ENCODE data around the gene DNAJB7.
A peak's percentile ranks its signal among the peaks of the same experiment; 100 is the strongest.
"Not testable (repeated sequence)": the region's sequence is repeated elsewhere in the genome, so short reads cannot be mapped to it uniquely, and the experiment has no call there.

DNAJB7 gene

GRCh38 chr22:40862013-40862412, at the start of gene DNAJB7:
DNAJB7 (minus strand) TSS chr22:40862113; CDS start chr22:40861994, 119 bp downstream.
- Mint-ChIP-seq H3K27me3 (no peaks in the 10 kb centered on the region), H3K27ac (no peak within 1 kb of the TSS), H3K36me3 (ENCODE audit: low read depth) (peaks cover 18% of the 10 kb centered on the region), H3K9me3 (no peaks in the 10 kb centered on the region), H3K4me1 (ENCODE audit: low read depth) (peaks cover 37% of the 10 kb centered on the region), H3K4me3 (no peak within 1 kb of the TSS)

- peaks cover 21% of the 10 kb centered on the region for H3K36me3 Mint-ChIP-seq (ENCODE audit: low read depth)
- no peak overlapping the region for H3K4me3 Mint-ChIP-seq
- no peaks in the 10 kb centered on the region for H3K4me1 Mint-ChIP-seq (ENCODE audit: low read depth)
- no peak overlapping the region for H3K27ac Mint-ChIP-seq
- no peaks in the 10 kb centered on the region for H3K9me3 Mint-ChIP-seq
- no peaks in the 10 kb centered on the region for H3K27me3 Mint-ChIP-seq
Observed at GRCh38 chr22:40908895-40909294, 47.0 kb upstream of the DNAJB7 start.

GRCh38 chr22:40904101-40904500, 42.2 kb upstream of the DNAJB7 start:
- Mint-ChIP-seq H3K9me3 (no peaks in the 10 kb centered on the region), H3K27ac (no peak overlapping the region), H3K36me3 (ENCODE audit: low read depth) (peaks cover 23% of the 10 kb centered on the region), H3K4me1 (ENCODE audit: low read depth) (peaks cover 4% of the 10 kb centered on the region), H3K27me3 (no peaks in the 10 kb centered on the region), H3K4me3 (no peak overlapping the region)

GRCh38 chr22:40898850-40899357, 37.0 kb upstream of the DNAJB7 start:
- H3K9me3 Mint-ChIP-seq = no peaks in the 10 kb centered on the region
- H3K4me3 Mint-ChIP-seq = peak overlapping the region; percentile 40
- H3K27ac Mint-ChIP-seq = peak overlapping the region; percentile 38
- H3K36me3 Mint-ChIP-seq (ENCODE audit: low read depth) = peaks cover 6% of the 10 kb centered on the region
- peaks cover 11% of the 10 kb centered on the region for H3K4me1 Mint-ChIP-seq (ENCODE audit: low read depth)
- no peaks in the 10 kb centered on the region for H3K27me3 Mint-ChIP-seq

- Mint-ChIP-seq H3K27ac (no peak overlapping the region), H3K4me1 (ENCODE audit: low read depth) (peaks cover 10% of the 10 kb centered on the region), H3K27me3 (no peaks in the 10 kb centered on the region), H3K4me3 (no peak overlapping the region), H3K9me3 (no peaks in the 10 kb centered on the region), H3K36me3 (ENCODE audit: low read depth) (peaks cover 6% of the 10 kb centered on the region)
Observed at GRCh38 chr22:40894417-40894816, 32.5 kb upstream of the DNAJB7 start.

GRCh38 chr22:40890881-40891280, 29.0 kb upstream of the DNAJB7 start:
- Mint-ChIP-seq H3K9me3 (no peaks in the 10 kb centered on the region), H3K4me1 (ENCODE audit: low read depth) (no peaks in the 10 kb centered on the region), H3K27ac (no peak overlapping the region), H3K27me3 (no peaks in the 10 kb centered on the region), H3K36me3 (ENCODE audit: low read depth) (peaks cover 33% of the 10 kb centered on the region), H3K4me3 (no peak overlapping the region)

GRCh38 chr22:40889116-40889515, 27.2 kb upstream of the DNAJB7 start:
- Mint-ChIP-seq H3K9me3 (no peaks in the 10 kb centered on the region), H3K27ac (no peak overlapping the region), H3K36me3 (ENCODE audit: low read depth) (peaks cover 40% of the 10 kb centered on the region), H3K27me3 (no peaks in the 10 kb centered on the region), H3K4me3 (no peak overlapping the region), H3K4me1 (ENCODE audit: low read depth) (no peaks in the 10 kb centered on the region)

- Mint-ChIP-seq H3K4me3 (no peak overlapping the region), H3K9me3 (no peaks in the 10 kb centered on the region), H3K4me1 (ENCODE audit: low read depth) (no peaks in the 10 kb centered on the region), H3K36me3 (ENCODE audit: low read depth) (peaks cover 26% of the 10 kb centered on the region), H3K27me3 (no peaks in the 10 kb centered on the region), H3K27ac (no peak overlapping the region)
Observed at GRCh38 chr22:40878922-40879321, 17.0 kb upstream of the DNAJB7 start.

- no peaks in the 10 kb centered on the region for H3K4me1 Mint-ChIP-seq (ENCODE audit: low read depth)
- no peak overlapping the region for H3K4me3 Mint-ChIP-seq
- no peak overlapping the region for H3K27ac Mint-ChIP-seq
- H3K27me3 Mint-ChIP-seq = no peaks in the 10 kb centered on the region
- peaks cover 16% of the 10 kb centered on the region for H3K36me3 Mint-ChIP-seq (ENCODE audit: low read depth)
- no peaks in the 10 kb centered on the region for H3K9me3 Mint-ChIP-seq
Observed at GRCh38 chr22:40877488-40877887, 15.6 kb upstream of the DNAJB7 start.

- no peaks in the 10 kb centered on the region for H3K27me3 Mint-ChIP-seq
- peaks cover 13% of the 10 kb centered on the region for H3K36me3 Mint-ChIP-seq (ENCODE audit: low read depth)
- H3K27ac Mint-ChIP-seq = no peak overlapping the region
- no peak overlapping the region for H3K4me3 Mint-ChIP-seq
- no peaks in the 10 kb centered on the region for H3K4me1 Mint-ChIP-seq (ENCODE audit: low read depth)
- H3K9me3 Mint-ChIP-seq = no peaks in the 10 kb centered on the region
Observed at GRCh38 chr22:40876907-40877306, 15.0 kb upstream of the DNAJB7 start.

- Mint-ChIP-seq H3K27me3 (no peaks in the 10 kb centered on the region), H3K9me3 (no peaks in the 10 kb centered on the region), H3K4me1 (ENCODE audit: low read depth) (no peaks in the 10 kb centered on the region), H3K36me3 (ENCODE audit: low read depth) (peaks cover 12% of the 10 kb centered on the region), H3K4me3 (no peak overlapping the region), H3K27ac (no peak overlapping the region)
Observed at GRCh38 chr22:40875111-40875510, 13.2 kb upstream of the DNAJB7 start.

GRCh38 chr22:40874016-40874415, 12.1 kb upstream of the DNAJB7 start:
- H3K27ac Mint-ChIP-seq = no peak overlapping the region
- no peak overlapping the region for H3K4me3 Mint-ChIP-seq
- no peaks in the 10 kb centered on the region for H3K4me1 Mint-ChIP-seq (ENCODE audit: low read depth)
- H3K9me3 Mint-ChIP-seq = no peaks in the 10 kb centered on the region
- H3K27me3 Mint-ChIP-seq = no peaks in the 10 kb centered on the region
- H3K36me3 Mint-ChIP-seq (ENCODE audit: low read depth) = peaks cover 13% of the 10 kb centered on the region

- H3K4me3 Mint-ChIP-seq; H3K9me3 Mint-ChIP-seq; H3K27ac Mint-ChIP-seq; H3K27me3 Mint-ChIP-seq; H3K36me3 Mint-ChIP-seq (ENCODE audit: low read depth); H3K4me1 Mint-ChIP-seq (ENCODE audit: low read depth): not testable (repeated sequence)
Observed at GRCh38 chr22:40868379-40868778, 6.5 kb upstream of the DNAJB7 start.

GRCh38 chr22:40867109-40867508, 5.2 kb upstream of the DNAJB7 start:
- Mint-ChIP-seq H3K27ac (no peak overlapping the region), H3K4me3 (no peak overlapping the region), H3K9me3 (no peaks in the 10 kb centered on the region), H3K4me1 (ENCODE audit: low read depth) (peaks cover 14% of the 10 kb centered on the region), H3K27me3 (no peaks in the 10 kb centered on the region), H3K36me3 (ENCODE audit: low read depth) (peaks cover 4% of the 10 kb centered on the region)

GRCh38 chr22:40862537-40862936, 624 bp upstream of the DNAJB7 start:
- no peak overlapping the region for H3K27ac Mint-ChIP-seq

GRCh38 chr22:40857309-40857855, 4.5 kb downstream of the DNAJB7 start:
- Mint-ChIP-seq H3K4me1 (ENCODE audit: low read depth) (peaks cover 52% of the 10 kb centered on the region), H3K27me3 (no peaks in the 10 kb centered on the region), H3K4me3 (peak overlapping the region; percentile 99), H3K9me3 (no peaks in the 10 kb centered on the region), H3K27ac (peak overlapping the region; percentile 100), H3K36me3 (ENCODE audit: low read depth) (peaks cover 31% of the 10 kb centered on the region)

More at GRCh38 chr22:40862537-40862936, 624 bp upstream of the DNAJB7 start:
- Mint-ChIP-seq H3K4me1 (ENCODE audit: low read depth) (peaks cover 33% of the 10 kb centered on the region), H3K9me3 (no peaks in the 10 kb centered on the region), H3K4me3 (no peak overlapping the region), H3K27me3 (no peaks in the 10 kb centered on the region), H3K36me3 (ENCODE audit: low read depth) (peaks cover 18% of the 10 kb centered on the region)
